ENCODE measurements around the gene FAH.

- TF ChIP-seq CTCF (IDR thresholded peaks at IDR 0.05) (no peak), ZFX (IDR thresholded peaks at IDR 0.05; ENCODE audit: borderline replicate concordance) (no peak)
These were observed 17.1 kb downstream of the FAH start for GRCh38 chr15:80169768-80170357.

Data from 22Rv1 (cell line).